GM18861 (cell line): ENCODE measurements around the gene HLCS.

Experiments used
- ATAC-seq: cut with Tn5 transposase; IDR thresholded peaks from one replicate; pipeline ENCODE4 v1.9.1; 2021; ENCODE audit not compliant: unreplicated experiment

Gene HLCS

GRCh38 chr21:36730291-36731281 is 235.9 kb downstream of the HLCS start:
- ATAC-seq, result no peak

- no peak for ATAC-seq
Measured at GRCh38 chr21:36729310-36729970, 237.0 kb downstream of the HLCS start.

- ATAC-seq, result no peak
Measured at GRCh38 chr21:36728371-36729111, 237.9 kb downstream of the HLCS start.

GRCh38 chr21:36727866-36728265 is 238.6 kb downstream of the HLCS start:
- ATAC-seq, result no peak

GRCh38 chr21:36725793-36726386 is 240.6 kb downstream of the HLCS start:
- ATAC-seq, result no peak

GRCh38 chr21:36724660-36725059 is 241.8 kb downstream of the HLCS start:
- no peak for ATAC-seq

GRCh38 chr21:36723371-36723881 is 243.0 kb downstream of the HLCS start:
- ATAC-seq, result no peak

- ATAC-seq, result no peak
Measured at GRCh38 chr21:36722370-36723368, 243.8 kb downstream of the HLCS start.

GRCh38 chr21:36721817-36722216 is 244.7 kb downstream of the HLCS start:
- ATAC-seq, result no peak

- ATAC-seq, result no peak
Measured at GRCh38 chr21:36719614-36720013, 246.9 kb downstream of the HLCS start.

- no peak for ATAC-seq
Measured at GRCh38 chr21:36718951-36719501, 247.4 kb downstream of the HLCS start.

- ATAC-seq, result no peak
Measured at GRCh38 chr21:36717976-36718375, 248.5 kb downstream of the HLCS start.

GRCh38 chr21:36716836-36717235 is 249.6 kb downstream of the HLCS start:
- ATAC-seq, result no peak

GRCh38 chr21:36716387-36716786 is 250.1 kb downstream of the HLCS start:
- no peak for ATAC-seq

GRCh38 chr21:36713746-36714145 is 252.7 kb downstream of the HLCS start:
- ATAC-seq, result no peak

GRCh38 chr21:36710729-36711048 is 255.8 kb downstream of the HLCS start:
- ATAC-seq, result no peak

- no peak for ATAC-seq
Measured at GRCh38 chr21:36709868-36710728, 256.4 kb downstream of the HLCS start.

- ATAC-seq, result no peak
Measured at GRCh38 chr21:36709030-36709867, 257.2 kb downstream of the HLCS start.
